Stimulated activated CD8-positive, alpha-beta memory T cell treated with anti-CD3 and anti-CD28 coated beads, Interleukin-12 subunit alpha, Interleukin-12 subunit beta, amount 100 ng/mL, for 24 hours (primary cell): ENCODE results near the gene NCBP2L.

ENCODE experiments used
- DNase-seq: peaks from one replicate; pipeline ENCODE4 v3.0.0-alpha.2; 2020; ENCODE audit errors: extremely low read depth

NCBP2L gene

GRCh38 chrX:107777536-107777832 lies at the start of gene NCBP2L:
TSS of gene NCBP2L (plus strand) at chrX:107777733. CDS start at chrX:107794221, 16,488 bp downstream.
- DNase-seq, result no peak

GRCh38 chrX:107728371-107729099 lies 49.0 kb upstream of the NCBP2L start:
- DNase-seq, result no peak

GRCh38 chrX:107729558-107730297 lies 47.8 kb upstream of the NCBP2L start:
- no peak for DNase-seq

- DNase-seq, result no peak
Observed at GRCh38 chrX:107730298-107730655, 47.3 kb upstream of the NCBP2L start.

GRCh38 chrX:107730991-107731766 lies 46.4 kb upstream of the NCBP2L start:
- DNase-seq, result no peak

GRCh38 chrX:107731831-107732502 lies 45.6 kb upstream of the NCBP2L start:
- no peak for DNase-seq

GRCh38 chrX:107733686-107734085 lies 43.8 kb upstream of the NCBP2L start:
- no peak for DNase-seq

GRCh38 chrX:107734646-107735045 lies 42.9 kb upstream of the NCBP2L start:
- no peak for DNase-seq

- DNase-seq, result no peak
Observed at GRCh38 chrX:107736781-107737531, 40.6 kb upstream of the NCBP2L start.

GRCh38 chrX:107738272-107738671 lies 39.3 kb upstream of the NCBP2L start:
- no peak for DNase-seq

GRCh38 chrX:107738768-107739167 lies 38.8 kb upstream of the NCBP2L start:
- no peak for DNase-seq

- no peak for DNase-seq
Observed at GRCh38 chrX:107739541-107739940, 38.0 kb upstream of the NCBP2L start.

- DNase-seq, result no peak
Observed at GRCh38 chrX:107741404-107741790, 36.1 kb upstream of the NCBP2L start.

GRCh38 chrX:107742700-107743191 lies 34.8 kb upstream of the NCBP2L start:
- no peak for DNase-seq

GRCh38 chrX:107743995-107744394 lies 33.5 kb upstream of the NCBP2L start:
- no peak for DNase-seq

- no peak for DNase-seq
Observed at GRCh38 chrX:107744868-107745267, 32.7 kb upstream of the NCBP2L start.

- no peak for DNase-seq
Observed at GRCh38 chrX:107747596-107748161, 29.9 kb upstream of the NCBP2L start.

GRCh38 chrX:107748506-107748905 lies 29.0 kb upstream of the NCBP2L start:
- DNase-seq, result no peak

- DNase-seq, result no peak
Observed at GRCh38 chrX:107750263-107750662, 27.3 kb upstream of the NCBP2L start.

GRCh38 chrX:107750861-107751445 lies 26.6 kb upstream of the NCBP2L start:
- no peak for DNase-seq

GRCh38 chrX:107752043-107752442 lies 25.5 kb upstream of the NCBP2L start:
- no peak for DNase-seq
